Panc1 (cell line): ENCODE data around the gene GPHN.

Experiments used
- CTCF ChIP-seq: fragments of 450-650 bp; IDR thresholded peaks from 2 replicates; pipeline ENCODE4 v1.5.1; 2017; ENCODE audit warnings: mild to moderate bottlenecking
- SIN3A ChIP-seq: IDR thresholded peaks from 2 replicates; pipeline ENCODE4 v1.6.1; 2012; ENCODE audit warnings: low read depth, mild to moderate bottlenecking, low read length, moderate library complexity, borderline replicate concordance; ENCODE audit not compliant: insufficient read depth

GRCh38 chr14:66939409-66939808, 431.5 kb downstream of the GPHN start:
- no peak for TF ChIP-seq CTCF
- TF ChIP-seq SIN3A: no peak
